HG03439 (cell line): Measurements from ENCODE around the gene PLD1.
"Not testable (repeated sequence)": the region's sequence is repeated elsewhere in the genome, so short reads cannot be mapped to it uniquely, and the experiment has no call there.

Source experiments
- ATAC-seq: cut with Tn5 transposase; IDR thresholded peaks from one replicate; pipeline ENCODE4 v1.9.1; 2021; ENCODE audit warnings: mild to moderate bottlenecking, moderate library complexity; ENCODE audit not compliant: unreplicated experiment

The PLD1 gene

GRCh38 chr3:171643033-171643432 is 167.2 kb downstream of the PLD1 start:
- no peak for ATAC-seq

GRCh38 chr3:171640520-171641412 is 169.5 kb downstream of the PLD1 start:
- no peak for ATAC-seq

GRCh38 chr3:171636666-171637065 is 173.6 kb downstream of the PLD1 start:
- ATAC-seq, result no peak

DNA sequence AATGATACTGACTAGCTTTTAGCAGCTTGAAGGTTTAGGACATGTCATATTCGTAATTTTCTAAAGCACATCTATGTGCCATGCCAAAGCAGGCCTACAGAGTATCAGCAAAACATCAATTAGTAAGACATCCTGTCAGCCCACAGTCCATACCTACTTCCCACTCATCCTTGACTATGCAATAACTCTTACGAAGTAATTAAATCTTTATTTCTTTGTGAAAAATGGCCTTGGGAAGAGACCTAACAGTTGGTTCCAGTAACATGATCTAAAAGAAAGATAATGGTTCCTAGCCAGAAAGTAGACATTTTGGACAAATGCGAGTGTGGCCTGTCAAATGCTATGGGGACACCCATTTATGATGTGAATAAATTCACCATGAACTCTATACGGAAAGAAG is 177.5 kb downstream of the PLD1 start:
- ATAC-seq, result no peak

- not testable (repeated sequence) for ATAC-seq
Measured at GRCh38 chr3:171626799-171627198, 183.5 kb downstream of the PLD1 start.

GRCh38 chr3:171622126-171622525 is 188.2 kb downstream of the PLD1 start:
- ATAC-seq, result no peak

GRCh38 chr3:171620825-171621434 is 189.4 kb downstream of the PLD1 start:
- no peak for ATAC-seq

- no peak for ATAC-seq
Measured at GRCh38 chr3:171616798-171617197, 193.5 kb downstream of the PLD1 start.

- no peak for ATAC-seq
Measured at GRCh38 chr3:171615686-171616085, 194.6 kb downstream of the PLD1 start.

- no peak for ATAC-seq
Measured at GRCh38 chr3:171615281-171615680, 195.0 kb downstream of the PLD1 start.

DNA sequence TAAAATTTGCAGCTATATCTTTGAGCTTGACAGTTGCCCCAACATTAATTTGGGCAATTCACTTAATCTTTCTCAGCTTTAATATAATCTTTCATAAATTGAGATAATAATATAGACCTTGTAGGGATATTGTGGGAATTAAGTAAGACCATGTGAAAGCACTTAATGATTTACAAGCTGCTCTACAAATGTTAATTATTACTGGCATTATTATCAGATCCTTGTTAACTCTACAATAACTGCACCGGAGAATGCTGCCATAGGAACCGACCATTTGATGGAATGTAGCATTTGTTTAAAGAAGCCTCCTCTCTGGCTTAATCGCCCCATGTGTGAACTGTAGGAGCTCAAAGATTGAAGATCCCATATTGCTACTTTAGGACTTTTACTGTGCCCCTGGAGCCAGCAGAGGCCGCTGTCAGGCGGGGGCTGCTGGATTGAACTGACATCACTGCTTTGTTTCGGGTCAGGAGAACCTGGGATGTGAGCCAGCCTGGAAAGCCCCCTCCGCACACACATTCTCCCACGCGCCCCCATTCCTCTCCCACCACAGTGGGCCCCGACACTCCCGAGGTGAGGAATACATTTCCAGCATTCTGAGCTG is 195.9 kb downstream of the PLD1 start:
- no peak for ATAC-seq

DNA sequence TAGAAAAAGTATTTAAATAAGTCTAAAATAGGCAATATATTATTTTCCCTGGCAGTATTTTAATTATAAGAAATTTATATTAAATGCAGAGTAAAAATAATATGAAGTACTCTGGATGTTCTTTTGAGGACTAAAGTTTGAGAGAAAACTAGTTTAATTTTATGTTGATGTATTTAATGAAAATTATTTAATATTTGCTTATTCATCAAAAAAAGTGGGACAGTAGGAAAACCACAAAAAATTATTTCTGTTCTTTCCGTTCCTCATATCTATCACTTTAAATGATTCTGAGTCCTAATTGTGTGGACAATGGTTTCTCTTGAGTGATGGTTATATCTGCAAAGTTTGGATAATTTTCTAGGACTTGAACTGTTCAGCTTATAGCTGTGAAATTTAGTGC is 202.8 kb downstream of the PLD1 start:
- no peak for ATAC-seq

DNA sequence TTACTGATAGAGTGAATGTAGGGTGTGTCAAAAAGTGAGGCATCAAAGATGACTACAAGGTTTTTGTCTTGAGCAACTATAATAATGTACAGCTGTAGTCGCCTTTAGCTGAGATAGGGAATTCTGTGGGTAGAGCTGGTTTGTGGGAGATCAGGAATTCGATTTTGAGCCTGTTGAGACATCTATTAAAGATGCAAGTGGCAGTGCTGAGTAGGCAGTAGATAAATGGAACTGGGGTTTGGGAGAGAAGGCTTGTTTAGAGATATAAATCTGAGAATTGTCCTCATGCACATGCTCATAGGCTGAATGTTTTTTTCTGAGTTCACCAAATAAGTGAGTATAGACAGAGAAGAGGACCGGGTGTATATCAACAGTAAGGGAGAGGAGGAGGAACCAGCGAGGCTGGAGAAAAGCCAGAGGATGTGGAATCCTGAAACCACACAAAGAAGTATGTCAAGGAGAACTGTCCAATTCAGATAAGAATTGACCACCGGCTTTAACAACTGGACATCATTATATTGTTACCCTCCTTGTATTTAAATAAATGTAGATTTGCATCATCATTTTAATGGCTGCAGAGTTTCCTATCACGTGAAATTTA is 204.0 kb downstream of the PLD1 start:
- ATAC-seq, result no peak

DNA sequence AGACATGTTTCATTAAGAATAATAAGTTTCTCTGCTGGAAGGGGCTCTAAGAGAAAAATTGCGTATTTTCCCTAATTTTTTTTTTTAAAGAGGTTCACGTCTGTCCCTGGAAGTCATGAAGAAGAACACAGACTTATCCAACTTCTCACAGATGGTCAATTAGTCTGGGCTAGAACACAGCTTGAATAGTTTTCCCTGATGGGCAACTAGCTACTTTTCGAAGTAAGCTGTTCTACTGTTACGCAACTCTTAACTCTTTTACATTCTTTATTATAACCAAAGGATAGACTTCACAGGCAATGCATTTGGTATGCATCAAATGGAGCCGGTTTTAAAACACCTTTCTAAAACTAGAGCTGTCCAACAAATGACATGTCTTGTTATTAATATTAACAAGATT is 205.9 kb downstream of the PLD1 start:
- no peak for ATAC-seq

GRCh38 chr3:171602072-171602471 is 208.2 kb downstream of the PLD1 start:
- no peak for ATAC-seq

- ATAC-seq, result no peak
Measured at GRCh38 chr3:171600030-171600429, 210.3 kb downstream of the PLD1 start.

DNA sequence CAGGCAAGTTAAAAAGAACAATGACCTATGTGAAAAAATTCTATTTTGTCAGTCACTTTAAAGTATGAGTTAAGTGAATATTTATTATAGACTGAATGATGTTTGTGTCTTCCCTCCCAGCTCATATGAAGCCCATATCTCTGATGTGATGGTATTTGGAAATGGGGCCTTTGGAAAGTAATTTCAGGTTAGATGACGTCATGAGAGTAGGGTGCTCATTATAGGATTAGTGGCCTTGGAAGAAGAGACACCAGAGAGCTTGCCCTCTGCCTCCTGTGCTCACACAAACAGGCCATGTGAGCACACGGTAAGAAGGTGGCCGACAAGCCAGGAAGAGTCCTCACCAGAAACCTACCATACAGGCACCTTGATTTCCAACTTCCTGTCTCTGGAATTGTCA is 211.3 kb downstream of the PLD1 start:
- ATAC-seq, result no peak

DNA sequence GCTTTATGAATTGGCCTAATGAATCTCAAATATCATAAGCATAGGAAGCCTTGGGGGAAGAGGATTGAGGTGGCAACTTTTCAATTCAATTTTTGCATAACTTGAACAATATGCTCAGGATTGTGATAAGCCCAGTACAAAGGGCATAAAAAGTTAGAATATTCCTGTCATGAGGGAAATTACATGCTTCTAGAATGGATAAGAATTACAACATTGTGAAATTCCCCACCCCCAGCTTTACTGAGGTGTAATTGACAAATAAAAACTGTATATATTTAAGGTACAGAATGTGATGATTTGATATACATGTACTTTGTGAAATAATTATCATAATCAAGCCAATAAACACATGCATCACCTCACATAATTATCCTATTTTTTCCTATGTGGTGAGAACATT is 217.5 kb downstream of the PLD1 start:
- no peak for ATAC-seq

GRCh38 chr3:171591070-171591469 is 219.2 kb downstream of the PLD1 start:
- ATAC-seq, result no peak

DNA sequence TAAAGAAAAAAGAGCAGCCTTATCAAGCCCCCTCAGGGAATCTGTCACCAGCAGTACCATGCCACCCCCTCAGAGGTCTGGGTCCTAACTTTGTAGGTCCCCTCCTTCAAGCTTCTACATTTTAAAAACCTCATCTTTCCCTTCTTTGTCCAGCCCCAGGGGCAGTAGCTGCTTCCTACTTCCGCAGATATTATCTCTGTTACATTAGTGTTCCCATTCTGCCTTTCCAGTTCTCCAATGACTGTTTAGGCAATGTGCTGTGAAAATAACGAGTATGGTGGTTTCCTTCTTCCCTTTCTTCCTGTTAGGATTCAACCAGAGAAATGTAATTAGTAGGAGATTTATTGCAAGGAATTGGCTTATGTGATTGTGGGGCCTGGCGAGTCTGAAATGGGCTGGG is 224.0 kb downstream of the PLD1 start:
- ATAC-seq, result no peak

- ATAC-seq, result no peak
Measured at GRCh38 chr3:171585039-171585438, 225.2 kb downstream of the PLD1 start.

GRCh38 chr3:171584100-171584499 is 226.2 kb downstream of the PLD1 start:
- ATAC-seq, result no peak
